K562 (cell line): ENCODE results near the gene VSNL1. TPM values are rescaled to one million over a fixed set of nuclear protein-coding genes. Genes with fewer than 3 reads are reported as not detected.

Experiments
- ATAC-seq: fragments of 200-7000 bp; cut with Tn5 transposase; 3 replicates; pipeline ENCODE4 v1.9.1; 2020; ENCODE audit warnings: moderate library complexity
- BruUV-seq: library from RNA; stranded (reverse); fragments of 400-500 nt; replicated peaks from 2 replicates; lab custom pipeline; 2021; lab: Mats Ljungman, UMichigan
- CTCF ChIA-PET: fragments of 300-600 bp; formaldehyde crosslinking; extraction: SDS; loops from one replicate; lab custom pipeline; 2021; ENCODE audit warnings: low intra/inter-chr PET ratio; lab: Yijun Ruan, JAX
- POLR2A ChIA-PET: fragments of 300-600, 350-650 bp; sonication (Branson Sonifier 250); formaldehyde crosslinking; extraction: SDS; loops from one replicate; lab custom pipeline; 2021; ENCODE audit warnings: antibody characterized with exemption, inconsistent platforms; lab: Yijun Ruan, JAX
- DNase-seq, 4 experiments: peaks; one replicate each; pipeline versions ENCODE4 v3.0.0 to v3.0.0-alpha.2; 2011 to 2018; ENCODE audit warnings: low spot score in 3 of 4, mixed read lengths in 3 of 4; ENCODE audit errors: extremely low read depth in 1 of 4
- FAIRE-seq: peaks from 2 replicates; lab custom pipeline; 2011; peaks lifted over from hg19 to GRCh38; lab: Jason Lieb, UNC
- H2AFZ ChIP-seq: 2 replicates; pipeline ENCODE4 v1.6.0; 2011; ENCODE audit warnings: low read depth, low read length, control low read depth, inconsistent platforms
- H3K27ac ChIP-seq: fragments of 200-600 bp; 3 replicates; pipeline ENCODE4 v1.8.0; 2011; ENCODE audit warnings: low read depth, mild to moderate bottlenecking, control low read depth, inconsistent platforms, low read length, moderate library complexity, mixed read lengths; ENCODE audit errors: extremely low read depth
- H3K27me3 ChIP-seq, 2 experiments: fragments of 300-600 bp in 1 of 2; 2 replicates in 1 of 2; 3 replicates in 1 of 2; pipeline versions ENCODE4 v1.6.0 to v1.8.0; 2011; ENCODE audit warnings: inconsistent platforms in 2 of 2, low read length in 2 of 2, mild to moderate bottlenecking in 1 of 2, mixed read lengths in 1 of 2, moderate library complexity in 1 of 2; ENCODE audit not compliant: control insufficient read depth in 2 of 2, insufficient read depth in 2 of 2
- H3K36me3 ChIP-seq: fragments of 300-600 bp; 3 replicates; pipeline ENCODE4 v1.8.0; 2011; ENCODE audit warnings: mild to moderate bottlenecking, low read length, inconsistent platforms; ENCODE audit not compliant: control insufficient read depth, insufficient read depth
- H3K4me1 ChIP-seq, 2 experiments: fragments of 200-600 bp in 1 of 2; replicated peaks in 1 of 2; 2 replicates in 1 of 2; 3 replicates in 1 of 2; pipeline versions ENCODE4 v1.5.1 to v1.8.0; 2011; ENCODE audit warnings: inconsistent platforms in 2 of 2, low read length in 2 of 2, mild to moderate bottlenecking in 1 of 2, mixed read lengths in 1 of 2, moderate library complexity in 1 of 2; ENCODE audit not compliant: control insufficient read depth in 2 of 2, insufficient read depth in 2 of 2
- H3K4me2 ChIP-seq: 2 replicates; pipeline ENCODE4 v1.6.1; 2011; ENCODE audit warnings: low read length, control low read depth, inconsistent platforms, mixed read lengths; ENCODE audit not compliant: insufficient read depth
- H3K4me3 ChIP-seq: fragments of 200-600 bp; sonication (generic), shearing (Covaris generic); 2 replicates; pipeline ENCODE4 v1.5.1; 2016; ENCODE audit warnings: control low read depth, inconsistent platforms
- H3K79me2 ChIP-seq: fragments of 200-600 bp; 3 replicates; pipeline ENCODE4 v1.8.0; 2011; ENCODE audit warnings: low read length, inconsistent platforms; ENCODE audit not compliant: control insufficient read depth, insufficient read depth
- H3K9ac ChIP-seq, 2 experiments: 2 replicates each; pipeline versions ENCODE4 v1.6.0 to v1.6.1; 2011; ENCODE audit warnings: low read depth in 2 of 2, low read length in 2 of 2, control low read depth in 1 of 2, inconsistent platforms in 1 of 2, mild to moderate bottlenecking in 1 of 2, mixed read lengths in 1 of 2; ENCODE audit not compliant: insufficient read depth in 1 of 2
- H3K9me1 ChIP-seq: one replicate; pipeline ENCODE4 v1.6.0; 2011; ENCODE audit warnings: inconsistent platforms, mild to moderate bottlenecking, low read length, moderate library complexity; ENCODE audit not compliant: control insufficient read depth, insufficient read depth
- H3K9me3 ChIP-seq: replicated peaks from 2 replicates; pipeline ENCODE4 v1.5.1; 2011; ENCODE audit warnings: low read depth, low read length, inconsistent platforms; ENCODE audit not compliant: control insufficient read depth, insufficient read depth
- H4K20me1 ChIP-seq: replicated peaks from 2 replicates; pipeline ENCODE4 v1.6.1; 2011; ENCODE audit warnings: low read length, inconsistent platforms, mixed read lengths; ENCODE audit not compliant: control insufficient read depth, insufficient read depth
- LEF1 ChIP-seq: fragments of 450-650 bp; IDR thresholded peaks from 2 replicates; pipeline ENCODE4 v1.6.1; 2016; ENCODE audit warnings: mild to moderate bottlenecking
- RAD51 ChIP-seq: fragments of 450-650 bp; IDR thresholded peaks from 2 replicates; pipeline ENCODE4 v1.7.1; 2016; ENCODE audit warnings: low read depth, mild to moderate bottlenecking, borderline replicate concordance
- RCOR1 ChIP-seq, 2 experiments: IDR thresholded peaks; 2 replicates each; pipeline ENCODE4 v1.6.1; 2012; ENCODE audit warnings: low read depth in 2 of 2, low read length in 2 of 2, borderline replicate concordance in 1 of 2, improper control_type of control experiment in 1 of 2
- SMARCA4 ChIP-seq: fragments of 450-650 bp; IDR thresholded peaks from 2 replicates; pipeline ENCODE4 v1.6.1; 2016
- SREBF1 ChIP-seq: fragments of 150-350 bp; IDR thresholded peaks from 2 replicates; pipeline ENCODE4 v1.6.1; 2014; ENCODE audit warnings: antibody characterized with exemption, low read depth, low read length, borderline replicate concordance
- ZNF140 ChIP-seq: fragments of 250-450 bp; sonication (Bioruptor Pico); IDR thresholded peaks from 2 replicates; pipeline ENCODE4 v1.8.0; 2021; ENCODE audit warnings: moderate library complexity, mild to moderate bottlenecking, inconsistent platforms
- WGBS: fragments of 100-300 bp; shearing (Covaris generic); methylation state at CpG from one replicate; pipeline ENCODE4 v1.1.6; 2016; ENCODE audit warnings: low coverage, mixed read lengths; ENCODE audit not compliant: insufficient coverage; ENCODE audit errors: missing lambda C conversion rate; 5-methylcytosine and 5-hydroxymethylcytosine counted together
- in situ Hi-C: fragments of 300-500 bp; cut with MboI; formaldehyde crosslinking; loops from 4 replicates; pipeline ENCODE4 v1.15.0; 2018; ENCODE audit warnings: inconsistent platforms, mixed read lengths
- intact Hi-C: fragments of 100-400 bp; cut with micrococcal nuclease; formaldehyde crosslinking; loops from 2 replicates; pipeline ENCODE4 v1.14.2; 2022
- polyA plus RNA-seq, 8 experiments: library from polyadenylated mRNA; depleted of rRNA in 4 of 8; stranded (reverse) in 5 of 8; unstranded in 3 of 8; fragments of >200 nt; fragmentation: Nextera tagmentation in 2 of 8; fragmentation: Illumina TruSeq in 1 of 8; extraction: Ambion mirVana in 2 of 8; extraction: Trizol in 1 of 8; gene quantifications; 2 replicates each; pipeline versions ENCODE4 v1.2.1 to v1.2.3, GENCODE V29; 2011 to 2014; ENCODE audit warnings: inconsistent platforms in 1 of 8, missing spikeins in 1 of 8
- total RNA-seq, 7 experiments: library from RNA; depleted of rRNA in 6 of 7; stranded (reverse); fragments of >200 nt in 6 of 7; fragmentation: Illumina TruSeq in 2 of 7; extraction: Trizol in 2 of 7; gene quantifications; 2 replicates each; pipeline versions ENCODE4 v1.2.1 to v1.2.3, GENCODE V29; 2011 to 2021; ENCODE audit warnings: low replicate concordance in 1 of 7
- TF ChIP-seq, protein P1 (sequence below): fragments of 250-450 bp; sonication (Bioruptor Pico); IDR thresholded peaks from 2 replicates; pipeline ENCODE4 v1.5.0; 2021
- TF ChIP-seq, protein P2 (sequence below): sonication (generic); formaldehyde crosslinking; IDR thresholded peaks from 2 replicates; pipeline ENCODE4 v1.8.0; 2023; ENCODE audit warnings: mild to moderate bottlenecking, missing genetic modification reagents
- TF ChIP-seq, protein P3 (sequence below): sonication (generic); formaldehyde crosslinking; IDR thresholded peaks from 2 replicates; pipeline ENCODE4 v1.8.0; 2022; ENCODE audit warnings: mild to moderate bottlenecking, missing genetic modification reagents

The VSNL1 gene
- total and polyA plus RNA-seq, 9 of the 15 experiments (the other 6 are each of a cell fraction or from before 2014, with no cell fraction given), result 0.20 TPM; not detected in 8

DNA sequence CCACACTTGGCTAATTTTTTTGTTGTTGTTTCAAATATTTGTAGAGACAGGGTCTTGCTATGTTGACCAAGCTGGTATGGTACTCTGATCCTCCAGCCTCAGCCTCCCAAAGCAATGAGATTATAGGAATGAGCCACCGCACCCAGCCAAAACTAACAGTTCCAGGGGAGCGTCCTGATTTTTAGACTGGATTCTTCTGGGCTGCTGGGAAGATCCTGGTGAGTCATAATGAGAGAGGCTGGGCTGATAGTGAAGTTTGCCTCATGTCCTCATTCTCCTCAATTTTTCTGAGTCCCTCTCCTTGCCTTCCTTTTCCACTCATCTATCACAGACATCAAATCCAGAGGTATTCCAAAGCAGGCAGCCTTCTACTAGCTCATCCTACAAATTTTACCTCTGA, 81.3 kb downstream of the VSNL1 start:
- Histone ChIP-seq H3K4me3 (no peak overlapping the region), H4K20me1 (no peaks in the 10 kb centered on the region), H3K79me2 (no peaks in the 10 kb centered on the region), H3K9me1 (no peaks in the 10 kb centered on the region), H3K27ac (no peak overlapping the region), H3K9me3 (no peaks in the 10 kb centered on the region), H3K4me1 (peaks cover 1% of the 10 kb centered on the region in 2 experiments; a peak in 3 of 5 replicates), H3K36me3 (no peaks in the 10 kb centered on the region), H3K9ac (no peak overlapping the region), H3K4me2 (no peak overlapping the region), H3K27me3 (peaks cover 4 to 7% of the 10 kb centered on the region in 2 experiments; a peak in 4 of 5 replicates), H2AFZ (no peak overlapping the region)
- ATAC-seq (no peak), FAIRE-seq (no peak), DNase-seq (no peak)
- no TSS peak for BruUV-seq
- TF ChIP-seq, protein P1, sequence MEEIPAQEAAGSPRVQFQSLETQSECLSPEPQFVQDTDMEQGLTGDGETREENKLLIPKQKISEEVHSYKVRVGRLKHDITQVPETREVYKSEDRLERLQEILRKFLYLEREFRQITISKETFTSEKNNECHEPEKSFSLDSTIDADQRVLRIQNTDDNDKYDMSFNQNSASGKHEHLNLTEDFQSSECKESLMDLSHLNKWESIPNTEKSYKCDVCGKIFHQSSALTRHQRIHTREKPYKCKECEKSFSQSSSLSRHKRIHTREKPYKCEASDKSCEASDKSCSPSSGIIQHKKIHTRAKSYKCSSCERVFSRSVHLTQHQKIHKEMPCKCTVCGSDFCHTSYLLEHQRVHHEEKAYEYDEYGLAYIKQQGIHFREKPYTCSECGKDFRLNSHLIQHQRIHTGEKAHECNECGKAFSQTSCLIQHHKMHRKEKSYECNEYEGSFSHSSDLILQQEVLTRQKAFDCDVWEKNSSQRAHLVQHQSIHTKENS, result no peak
- in situ Hi-C loops, result no loop called here
- ChIA-PET POLR2A (no interaction called here), CTCF (no interaction called here)
- intact Hi-C loops, result no loop called here
- 30% methylated on average over 2 of the region's 2 CpGs for WGBS

DNA sequence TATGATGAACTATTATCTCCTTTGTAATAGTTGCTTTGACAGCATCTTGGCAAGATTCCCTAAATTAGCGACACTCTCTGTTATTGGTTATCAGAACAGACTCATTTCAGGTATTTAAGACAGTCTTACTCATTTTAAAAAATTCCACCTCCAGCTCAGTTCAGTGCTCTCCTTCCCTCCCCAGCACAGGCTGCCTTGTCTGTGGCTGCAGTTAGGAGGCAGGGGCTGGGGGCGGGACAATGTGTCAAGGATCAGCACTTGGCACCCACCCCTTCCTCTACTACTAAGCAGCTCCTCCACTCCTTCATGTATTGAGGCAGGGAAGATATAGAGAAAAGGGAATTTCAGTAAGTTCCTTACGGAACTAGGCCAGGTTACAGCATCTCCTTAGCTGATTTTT, 85.0 kb downstream of the VSNL1 start:
- FAIRE-seq, result no peak
- Histone ChIP-seq H3K79me2 (no peaks in the 10 kb centered on the region), H4K20me1 (no peaks in the 10 kb centered on the region; the same call in 1 of the 2 replicates), H3K4me1 (peaks cover 3 to 7% of the 10 kb centered on the region in 2 experiments; a peak in 4 of 5 replicates), H3K4me3 (no peak overlapping the region), H3K27me3 (peaks cover 0 to 5% of the 10 kb centered on the region in 2 experiments; a peak in 1 of 5 replicates), H3K36me3 (no peaks in the 10 kb centered on the region), H3K9me1 (no peaks in the 10 kb centered on the region), H3K9ac (no peak overlapping the region), H2AFZ (no peak overlapping the region), H3K27ac (no peak overlapping the region), H3K4me2 (no peak overlapping the region), H3K9me3 (no peaks in the 10 kb centered on the region)
- no peak for ATAC-seq
- CTCF ChIA-PET, result no interaction called here
- 54% methylated on average over 3 of the region's 3 CpGs for WGBS
- POLR2A ChIA-PET, result no interaction called here
- DNase-seq, result no peak
- BruUV-seq, result no TSS peak
- intact Hi-C loops, result no loop called here
- in situ Hi-C loops, result no loop called here
- TF ChIP-seq SMARCA4 (no peak), SREBF1 (no peak), ZNF140 (CRISPR knock-in tag) (no peak), RCOR1 (IDR thresholded peaks at IDR 0.05; ENCODE audit: borderline replicate concordance in 1 of 2, low read depth in 2 of 2, low read length in 2 of 2) (no peak), LEF1 (no peak), RAD51 (no peak)
- TF ChIP-seq, protein P2, sequence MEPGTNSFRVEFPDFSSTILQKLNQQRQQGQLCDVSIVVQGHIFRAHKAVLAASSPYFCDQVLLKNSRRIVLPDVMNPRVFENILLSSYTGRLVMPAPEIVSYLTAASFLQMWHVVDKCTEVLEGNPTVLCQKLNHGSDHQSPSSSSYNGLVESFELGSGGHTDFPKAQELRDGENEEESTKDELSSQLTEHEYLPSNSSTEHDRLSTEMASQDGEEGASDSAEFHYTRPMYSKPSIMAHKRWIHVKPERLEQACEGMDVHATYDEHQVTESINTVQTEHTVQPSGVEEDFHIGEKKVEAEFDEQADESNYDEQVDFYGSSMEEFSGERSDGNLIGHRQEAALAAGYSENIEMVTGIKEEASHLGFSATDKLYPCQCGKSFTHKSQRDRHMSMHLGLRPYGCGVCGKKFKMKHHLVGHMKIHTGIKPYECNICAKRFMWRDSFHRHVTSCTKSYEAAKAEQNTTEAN (CRISPR knock-in tag), result no peak
- TF ChIP-seq, protein P3, sequence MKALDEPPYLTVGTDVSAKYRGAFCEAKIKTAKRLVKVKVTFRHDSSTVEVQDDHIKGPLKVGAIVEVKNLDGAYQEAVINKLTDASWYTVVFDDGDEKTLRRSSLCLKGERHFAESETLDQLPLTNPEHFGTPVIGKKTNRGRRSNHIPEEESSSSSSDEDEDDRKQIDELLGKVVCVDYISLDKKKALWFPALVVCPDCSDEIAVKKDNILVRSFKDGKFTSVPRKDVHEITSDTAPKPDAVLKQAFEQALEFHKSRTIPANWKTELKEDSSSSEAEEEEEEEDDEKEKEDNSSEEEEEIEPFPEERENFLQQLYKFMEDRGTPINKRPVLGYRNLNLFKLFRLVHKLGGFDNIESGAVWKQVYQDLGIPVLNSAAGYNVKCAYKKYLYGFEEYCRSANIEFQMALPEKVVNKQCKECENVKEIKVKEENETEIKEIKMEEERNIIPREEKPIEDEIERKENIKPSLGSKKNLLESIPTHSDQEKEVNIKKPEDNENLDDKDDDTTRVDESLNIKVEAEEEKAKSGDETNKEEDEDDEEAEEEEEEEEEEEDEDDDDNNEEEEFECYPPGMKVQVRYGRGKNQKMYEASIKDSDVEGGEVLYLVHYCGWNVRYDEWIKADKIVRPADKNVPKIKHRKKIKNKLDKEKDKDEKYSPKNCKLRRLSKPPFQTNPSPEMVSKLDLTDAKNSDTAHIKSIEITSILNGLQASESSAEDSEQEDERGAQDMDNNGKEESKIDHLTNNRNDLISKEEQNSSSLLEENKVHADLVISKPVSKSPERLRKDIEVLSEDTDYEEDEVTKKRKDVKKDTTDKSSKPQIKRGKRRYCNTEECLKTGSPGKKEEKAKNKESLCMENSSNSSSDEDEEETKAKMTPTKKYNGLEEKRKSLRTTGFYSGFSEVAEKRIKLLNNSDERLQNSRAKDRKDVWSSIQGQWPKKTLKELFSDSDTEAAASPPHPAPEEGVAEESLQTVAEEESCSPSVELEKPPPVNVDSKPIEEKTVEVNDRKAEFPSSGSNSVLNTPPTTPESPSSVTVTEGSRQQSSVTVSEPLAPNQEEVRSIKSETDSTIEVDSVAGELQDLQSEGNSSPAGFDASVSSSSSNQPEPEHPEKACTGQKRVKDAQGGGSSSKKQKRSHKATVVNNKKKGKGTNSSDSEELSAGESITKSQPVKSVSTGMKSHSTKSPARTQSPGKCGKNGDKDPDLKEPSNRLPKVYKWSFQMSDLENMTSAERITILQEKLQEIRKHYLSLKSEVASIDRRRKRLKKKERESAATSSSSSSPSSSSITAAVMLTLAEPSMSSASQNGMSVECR (CRISPR knock-in tag), result no peak
